Measurements from ENCODE around the gene ZNF326. TPM values are rescaled to one million over a fixed set of nuclear protein-coding genes. Genes with fewer than 3 reads are reported as not detected.

Gene ZNF326
- total RNA-seq, 1 experiment from 2014 or later, result 39.0 TPM

DNA sequence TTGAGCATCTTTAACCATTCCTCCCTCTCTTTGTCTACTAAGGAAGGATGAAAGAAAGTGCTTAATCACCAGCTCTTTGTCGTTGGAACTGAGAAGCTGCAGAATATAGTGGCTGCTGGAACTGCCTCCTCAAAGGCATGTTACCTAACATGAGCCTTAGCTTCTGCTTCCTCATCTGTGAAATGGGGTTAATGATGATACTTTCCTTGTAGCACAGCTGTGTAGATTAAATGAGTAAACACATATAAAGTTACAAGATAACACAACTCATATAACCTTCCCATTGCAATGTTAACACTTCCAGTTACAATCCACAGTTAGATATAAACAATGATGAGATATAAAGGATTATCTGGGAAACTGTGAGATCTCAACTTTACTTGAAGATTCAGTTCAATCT, 48.4 kb upstream of the ZNF326 start:
- no peaks in the 10 kb centered on the region; a peak in 1 of 5 replicates for H3K9me3 Mint-ChIP-seq
- H3K4me3 Mint-ChIP-seq, result no peak overlapping the region
- Histone ChIP-seq H2BK15ac (ENCODE audit: low read depth, low read length) (no peak overlapping the region), H4K8ac (replicated peaks; ENCODE audit: insufficient read length, low read depth, low read length) (no peak overlapping the region), H3K18ac (ENCODE audit: insufficient read length, low read depth, low read length) (no peak overlapping the region), H3K14ac (ENCODE audit: insufficient read depth, low read length) (no peak overlapping the region), H2AFZ (ENCODE audit: low read length) (no peak overlapping the region), H4K5ac (ENCODE audit: insufficient read length, low read depth, low read length) (no peak overlapping the region), H2BK5ac (ENCODE audit: insufficient read length, low read length) (no peak overlapping the region), H3K27me3 (ENCODE audit: insufficient read depth, low read length) (no peaks in the 10 kb centered on the region), H2AK5ac (ENCODE audit: insufficient read length, low read length) (no peak overlapping the region), H3K9ac (ENCODE audit: extremely low read depth, insufficient read length, low read length) (no peak overlapping the region), H2BK20ac (ENCODE audit: low read depth, low read length, poor library complexity, severe bottlenecking) (no peak overlapping the region), H3K4ac (ENCODE audit: low read depth, low read length) (no peak overlapping the region), H3T11ph (ENCODE audit: low read length) (no peak overlapping the region), H3K9me3 (ENCODE audit: control insufficient read depth, low read depth, low read length) (no peaks in the 10 kb centered on the region), H3K27ac (ENCODE audit: insufficient read length, low read depth, low read length) (no peak overlapping the region), H4K20me1 (ENCODE audit: control insufficient read depth, insufficient read depth, insufficient read length) (no peaks in the 10 kb centered on the region), H3K79me2 (ENCODE audit: insufficient read depth, low read length) (no peaks in the 10 kb centered on the region), H4K91ac (ENCODE audit: insufficient read length, low read depth, low read length) (no peak overlapping the region), H2BK120ac (ENCODE audit: low read depth, low read length, poor library complexity, severe bottlenecking) (no peak overlapping the region), H3K4me2 (ENCODE audit: insufficient read depth, insufficient read length, low read length) (no peak overlapping the region), H2BK12ac (ENCODE audit: insufficient read length, low read depth, low read length) (no peak overlapping the region), H3K56ac (ENCODE audit: insufficient read length, low read depth, low read length) (no peak overlapping the region), H3K79me1 (ENCODE audit: insufficient read depth, low read depth, low read length, poor library complexity, severe bottlenecking) (no peaks in the 10 kb centered on the region), H3K23ac (ENCODE audit: insufficient read length, low read depth, low read length) (no peak overlapping the region), H3K4me1 (ENCODE audit: insufficient read depth, low read length) (peaks cover 10% of the 10 kb centered on the region), H3K23me2 (ENCODE audit: insufficient read length, low read depth, low read length, poor library complexity, severe bottlenecking) (no peaks in the 10 kb centered on the region)
- no peaks in the 10 kb centered on the region; a peak in 1 of 7 replicates for H3K36me3 Mint-ChIP-seq (ENCODE audit: insufficient read depth in 1 of 3, low read depth in 3 of 3)
- peaks cover 2% of the 10 kb centered on the region; the same call in 1 of the 2 replicates for H3K27me3 Mint-ChIP-seq (ENCODE audit: low read depth)
- peaks cover 42 to 45% of the 10 kb centered on the region in 2 experiments for H3K4me1 Mint-ChIP-seq
- peak overlapping the region in 1 of 3 experiments; percentile 6; a peak in 1 of 7 replicates for H3K27ac Mint-ChIP-seq
- TF ChIP-seq, protein P1, sequence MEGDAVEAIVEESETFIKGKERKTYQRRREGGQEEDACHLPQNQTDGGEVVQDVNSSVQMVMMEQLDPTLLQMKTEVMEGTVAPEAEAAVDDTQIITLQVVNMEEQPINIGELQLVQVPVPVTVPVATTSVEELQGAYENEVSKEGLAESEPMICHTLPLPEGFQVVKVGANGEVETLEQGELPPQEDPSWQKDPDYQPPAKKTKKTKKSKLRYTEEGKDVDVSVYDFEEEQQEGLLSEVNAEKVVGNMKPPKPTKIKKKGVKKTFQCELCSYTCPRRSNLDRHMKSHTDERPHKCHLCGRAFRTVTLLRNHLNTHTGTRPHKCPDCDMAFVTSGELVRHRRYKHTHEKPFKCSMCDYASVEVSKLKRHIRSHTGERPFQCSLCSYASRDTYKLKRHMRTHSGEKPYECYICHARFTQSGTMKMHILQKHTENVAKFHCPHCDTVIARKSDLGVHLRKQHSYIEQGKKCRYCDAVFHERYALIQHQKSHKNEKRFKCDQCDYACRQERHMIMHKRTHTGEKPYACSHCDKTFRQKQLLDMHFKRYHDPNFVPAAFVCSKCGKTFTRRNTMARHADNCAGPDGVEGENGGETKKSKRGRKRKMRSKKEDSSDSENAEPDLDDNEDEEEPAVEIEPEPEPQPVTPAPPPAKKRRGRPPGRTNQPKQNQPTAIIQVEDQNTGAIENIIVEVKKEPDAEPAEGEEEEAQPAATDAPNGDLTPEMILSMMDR (conservative IDR thresholded peaks at IDR 0.05), result no peak
- no peak for DNase-seq
- no CpG with 5 or more reads among the region's 1 CpG for WGBS (ENCODE audit: extremely low coverage, insufficient read length, low lambda C conversion rate)

Measured in H9 (cell line).